K562 (cell line): ENCODE results near the gene LRP10. TPM values are rescaled to one million over a fixed set of nuclear protein-coding genes. Genes with fewer than 3 reads are reported as not detected.

Source experiments
- ATAC-seq: fragments of 200-7000 bp; cut with Tn5 transposase; 3 replicates; pipeline ENCODE4 v1.9.1; 2020; ENCODE audit warnings: moderate library complexity
- BruUV-seq: library from RNA; stranded (reverse); fragments of 400-500 nt; replicated peaks from 2 replicates; lab custom pipeline; 2021; lab: Mats Ljungman, UMichigan
- CTCF ChIA-PET: fragments of 300-600 bp; formaldehyde crosslinking; extraction: SDS; loops from one replicate; lab custom pipeline; 2021; ENCODE audit warnings: low intra/inter-chr PET ratio; lab: Yijun Ruan, JAX
- POLR2A ChIA-PET: fragments of 300-600, 350-650 bp; sonication (Branson Sonifier 250); formaldehyde crosslinking; extraction: SDS; loops from one replicate; lab custom pipeline; 2021; ENCODE audit warnings: antibody characterized with exemption, inconsistent platforms; lab: Yijun Ruan, JAX
- DNase-seq, 4 experiments: peaks; one replicate each; pipeline versions ENCODE4 v3.0.0 to v3.0.0-alpha.2; 2011 to 2018; ENCODE audit warnings: low spot score in 3 of 4, mixed read lengths in 3 of 4; ENCODE audit errors: extremely low read depth in 1 of 4
- FAIRE-seq: peaks from 2 replicates; lab custom pipeline; 2011; peaks lifted over from hg19 to GRCh38; lab: Jason Lieb, UNC
- H2AFZ ChIP-seq: 2 replicates; pipeline ENCODE4 v1.6.0; 2011; ENCODE audit warnings: low read depth, low read length, control low read depth, inconsistent platforms
- H3K27ac ChIP-seq: fragments of 200-600 bp; 3 replicates; pipeline ENCODE4 v1.8.0; 2011; ENCODE audit warnings: low read depth, mild to moderate bottlenecking, control low read depth, inconsistent platforms, low read length, moderate library complexity, mixed read lengths; ENCODE audit errors: extremely low read depth
- H3K27me3 ChIP-seq, 2 experiments: fragments of 300-600 bp in 1 of 2; 2 replicates in 1 of 2; 3 replicates in 1 of 2; pipeline versions ENCODE4 v1.6.0 to v1.8.0; 2011; ENCODE audit warnings: inconsistent platforms in 2 of 2, low read length in 2 of 2, mild to moderate bottlenecking in 1 of 2, mixed read lengths in 1 of 2, moderate library complexity in 1 of 2; ENCODE audit not compliant: control insufficient read depth in 2 of 2, insufficient read depth in 2 of 2
- H3K36me3 ChIP-seq: fragments of 300-600 bp; 3 replicates; pipeline ENCODE4 v1.8.0; 2011; ENCODE audit warnings: mild to moderate bottlenecking, low read length, inconsistent platforms; ENCODE audit not compliant: control insufficient read depth, insufficient read depth
- H3K4me1 ChIP-seq, 2 experiments: fragments of 200-600 bp in 1 of 2; replicated peaks in 1 of 2; 2 replicates in 1 of 2; 3 replicates in 1 of 2; pipeline versions ENCODE4 v1.5.1 to v1.8.0; 2011; ENCODE audit warnings: inconsistent platforms in 2 of 2, low read length in 2 of 2, mild to moderate bottlenecking in 1 of 2, mixed read lengths in 1 of 2, moderate library complexity in 1 of 2; ENCODE audit not compliant: control insufficient read depth in 2 of 2, insufficient read depth in 2 of 2
- H3K4me2 ChIP-seq: 2 replicates; pipeline ENCODE4 v1.6.1; 2011; ENCODE audit warnings: low read length, control low read depth, inconsistent platforms, mixed read lengths; ENCODE audit not compliant: insufficient read depth
- H3K4me3 ChIP-seq: fragments of 200-600 bp; sonication (generic), shearing (Covaris generic); 2 replicates; pipeline ENCODE4 v1.5.1; 2016; ENCODE audit warnings: control low read depth, inconsistent platforms
- H3K79me2 ChIP-seq: fragments of 200-600 bp; 3 replicates; pipeline ENCODE4 v1.8.0; 2011; ENCODE audit warnings: low read length, inconsistent platforms; ENCODE audit not compliant: control insufficient read depth, insufficient read depth
- H3K9ac ChIP-seq, 2 experiments: 2 replicates each; pipeline versions ENCODE4 v1.6.0 to v1.6.1; 2011; ENCODE audit warnings: low read depth in 2 of 2, low read length in 2 of 2, control low read depth in 1 of 2, inconsistent platforms in 1 of 2, mild to moderate bottlenecking in 1 of 2, mixed read lengths in 1 of 2; ENCODE audit not compliant: insufficient read depth in 1 of 2
- H3K9me1 ChIP-seq: one replicate; pipeline ENCODE4 v1.6.0; 2011; ENCODE audit warnings: inconsistent platforms, mild to moderate bottlenecking, low read length, moderate library complexity; ENCODE audit not compliant: control insufficient read depth, insufficient read depth
- H3K9me3 ChIP-seq: replicated peaks from 2 replicates; pipeline ENCODE4 v1.5.1; 2011; ENCODE audit warnings: low read depth, low read length, inconsistent platforms; ENCODE audit not compliant: control insufficient read depth, insufficient read depth
- H4K20me1 ChIP-seq: replicated peaks from 2 replicates; pipeline ENCODE4 v1.6.1; 2011; ENCODE audit warnings: low read length, inconsistent platforms, mixed read lengths; ENCODE audit not compliant: control insufficient read depth, insufficient read depth
- ATF1 ChIP-seq, 2 experiments: fragments of 450-650 bp in 1 of 2; IDR thresholded peaks; 2 replicates each; pipeline ENCODE4 v1.6.1; 2016; ENCODE audit warnings: missing compliant biosample characterization in 1 of 2, missing genetic modification characterization in 1 of 2
- CTBP1 ChIP-seq: fragments of 450-650 bp; IDR thresholded peaks from 2 replicates; pipeline ENCODE4 v1.6.1; 2016; ENCODE audit warnings: borderline replicate concordance
- CXXC5 ChIP-seq: fragments of 250-450 bp; sonication (Bioruptor Pico); IDR thresholded peaks from 2 replicates; pipeline ENCODE4 v1.8.0; 2022; ENCODE audit warnings: inconsistent platforms, mild to moderate bottlenecking, moderate library complexity
- EP300 ChIP-seq: IDR thresholded peaks from 2 replicates; pipeline ENCODE4 v1.6.1; 2012; ENCODE audit warnings: low read length, improper control_type of control experiment
- GATA2 ChIP-seq: sonication (generic); formaldehyde crosslinking; IDR thresholded peaks from 2 replicates; pipeline ENCODE4 v1.4.0; 2020; ENCODE audit warnings: mild to moderate bottlenecking, missing genetic modification reagents
- HLTF ChIP-seq: fragments of 450-650 bp; IDR thresholded peaks from 2 replicates; pipeline ENCODE4 v1.6.1; 2016
- RFX1 ChIP-seq: fragments of 450-650 bp; IDR thresholded peaks from 2 replicates; pipeline ENCODE4 v1.6.1; 2016; ENCODE audit warnings: mild to moderate bottlenecking, moderate library complexity
- SIN3A ChIP-seq, 2 experiments: fragments of 150-350 bp in 1 of 2; IDR thresholded peaks; 2 replicates each; pipeline ENCODE4 v1.6.1; 2011 to 2016; ENCODE audit warnings: borderline replicate concordance in 2 of 2, low read depth in 2 of 2, low read length in 2 of 2, mild to moderate bottlenecking in 2 of 2, moderate library complexity in 2 of 2; ENCODE audit not compliant: control insufficient read depth in 1 of 2
- SOX6 ChIP-seq: fragments of 450-650 bp; IDR thresholded peaks from 2 replicates; pipeline ENCODE4 v1.6.1; 2014; ENCODE audit warnings: mild to moderate bottlenecking
- ZBTB11 ChIP-seq, 3 experiments: fragments of 200-800 bp in 1 of 3; fragments of 250-450 bp in 1 of 3; fragments of 450-650 bp in 1 of 3; sonication (Bioruptor Pico) in 1 of 3; sonication (Bioruptor generic) in 1 of 3; formaldehyde crosslinking in 1 of 3; IDR thresholded peaks; 2 replicates each; pipeline versions ENCODE4 v1.6.1 to v1.8.0; 2016 to 2022; ENCODE audit warnings: mild to moderate bottlenecking in 2 of 3, missing genetic modification characterization in 2 of 3, missing compliant biosample characterization in 1 of 3, moderate library complexity in 1 of 3
- WGBS: fragments of 100-300 bp; shearing (Covaris generic); methylation state at CpG from one replicate; pipeline ENCODE4 v1.1.6; 2016; ENCODE audit warnings: low coverage, mixed read lengths; ENCODE audit not compliant: insufficient coverage; ENCODE audit errors: missing lambda C conversion rate; 5-methylcytosine and 5-hydroxymethylcytosine counted together
- in situ Hi-C: fragments of 300-500 bp; cut with MboI; formaldehyde crosslinking; loops from 4 replicates; pipeline ENCODE4 v1.15.0; 2018; ENCODE audit warnings: inconsistent platforms, mixed read lengths
- intact Hi-C: fragments of 100-400 bp; cut with micrococcal nuclease; formaldehyde crosslinking; loops from 2 replicates; pipeline ENCODE4 v1.14.2; 2022
- polyA plus RNA-seq, 8 experiments: library from polyadenylated mRNA; depleted of rRNA in 4 of 8; stranded (reverse) in 5 of 8; unstranded in 3 of 8; fragments of >200 nt; fragmentation: Nextera tagmentation in 2 of 8; fragmentation: Illumina TruSeq in 1 of 8; extraction: Ambion mirVana in 2 of 8; extraction: Trizol in 1 of 8; gene quantifications; 2 replicates each; pipeline versions ENCODE4 v1.2.1 to v1.2.3, GENCODE V29; 2011 to 2014; ENCODE audit warnings: inconsistent platforms in 1 of 8, missing spikeins in 1 of 8
- total RNA-seq, 7 experiments: library from RNA; depleted of rRNA in 6 of 7; stranded (reverse); fragments of >200 nt in 6 of 7; fragmentation: Illumina TruSeq in 2 of 7; extraction: Trizol in 2 of 7; gene quantifications; 2 replicates each; pipeline versions ENCODE4 v1.2.1 to v1.2.3, GENCODE V29; 2011 to 2021; ENCODE audit warnings: low replicate concordance in 1 of 7

The LRP10 gene
- total and polyA plus RNA-seq, 9 of the 15 experiments (the other 6 are each of a cell fraction or from before 2014, with no cell fraction given): 1.3 to 45.5 (median 10.9) TPM

GRCh38 chr14:22896760-22897159 lies 25.2 kb downstream of the LRP10 start:
- in situ Hi-C loops (no loop called here), intact Hi-C loops (no loop called here)
- Histone ChIP-seq H3K27me3 (no peaks in the 10 kb centered on the region), H3K9me3 (no peaks in the 10 kb centered on the region), H3K4me2 (no peak overlapping the region), H3K4me3 (no peak overlapping the region), H3K4me1 (peaks cover 14 to 42% of the 10 kb centered on the region in 2 experiments; a peak in 3 of 5 replicates), H3K36me3 (peaks cover 26% of the 10 kb centered on the region), H3K27ac (no peak overlapping the region), H3K9ac (no peak overlapping the region), H2AFZ (no peak overlapping the region), H3K9me1 (peaks cover 3% of the 10 kb centered on the region), H3K79me2 (no peaks in the 10 kb centered on the region), H4K20me1 (no peaks in the 10 kb centered on the region)
- WGBS: 83% methylated on average over 3 of the region's 3 CpGs
- BruUV-seq: no TSS peak
- POLR2A ChIA-PET: interaction anchor here (0.6 to 2.5 kb wide), 7 partner anchors 11 to 308 kb away, joined by 3 to 8 read pairs (median 5); partner anchors contain the start of genes DAD1, RBM23 and REM2
- TF ChIP-seq ATF1 (CRISPR knock-in tag; IDR thresholded peaks at IDR 0.05): no peak
- TF ChIP-seq ATF1 (tag; IDR thresholded peaks at IDR 0.05): no peak
- TF ChIP-seq CTBP1: no peak
- peak; percentile 89 for TF ChIP-seq RFX1
- no peak for ATAC-seq
- FAIRE-seq: no peak
- no peak for DNase-seq
- CTCF ChIA-PET: no interaction called here

GRCh38 chr14:22897357-22897756 lies 25.8 kb downstream of the LRP10 start:
- H2AFZ ChIP-seq: no peak overlapping the region
- no peaks in the 10 kb centered on the region for H4K20me1 ChIP-seq
- H3K9me1 ChIP-seq: peaks cover 3% of the 10 kb centered on the region
- no peaks in the 10 kb centered on the region for H3K9me3 ChIP-seq
- 13% methylated on average over 1 of the region's 1 CpG for WGBS
- no peaks in the 10 kb centered on the region for H3K79me2 ChIP-seq
- ChIA-PET CTCF (interaction anchor here (1.4 kb wide), 1 partner anchor 25 kb away, joined by 5 read pairs; no protein-coding TSS in a partner anchor), POLR2A (interaction anchor here (0.6 to 2.5 kb wide), 3 partner anchors 15 to 429 kb away, joined by 3 to 7 read pairs (median 3); partner anchors contain the start of gene REM2)
- H3K4me3 ChIP-seq: no peak overlapping the region
- BruUV-seq: no TSS peak
- H3K9ac ChIP-seq: peak overlapping the region in 1 of 2 experiments; percentile 21; a peak in 1 of 4 replicates
- ATAC-seq (peak; percentile 81), DNase-seq (peak; percentile 75 to 93 (median 81)), FAIRE-seq (peak; percentile 99)
- peak overlapping the region; percentile 65 for H3K27ac ChIP-seq
- peaks cover 9 to 42% of the 10 kb centered on the region in 2 experiments; a peak in 3 of 5 replicates for H3K4me1 ChIP-seq
- in situ Hi-C loops: no loop called here
- no peaks in the 10 kb centered on the region for H3K27me3 ChIP-seq
- peak overlapping the region; percentile 31; the same call in 1 of the 2 replicates for H3K4me2 ChIP-seq
- peaks cover 32% of the 10 kb centered on the region for H3K36me3 ChIP-seq
- intact Hi-C loops: no loop called here
- TF ChIP-seq SIN3A (IDR thresholded peaks at IDR 0.05; ENCODE audit: borderline replicate concordance in 2 of 2, control insufficient read depth in 1 of 2, low read depth in 2 of 2, low read length in 2 of 2) (no peak), GATA2 (CRISPR knock-in tag) (peak; percentile 87), CXXC5 (CRISPR knock-in tag) (no peak; the same call in 1 of the 2 replicates), HLTF (no peak), EP300 (peak; percentile 80; the same call in 1 of the 2 replicates), ZBTB11 (CRISPR knock-in tag; IDR thresholded peaks at IDR 0.05) (0 out of 6 replicates have a peak, but pooled peaks of 1 of the 3 experiments have one; percentile 48), SOX6 (peak; percentile 73)
